GM12801 (cell line): ENCODE measurements around the gene SPOCK1.

ENCODE experiments used
- TF ChIP-seq, protein P1 (sequence below): IDR thresholded peaks from one replicate; pipeline ENCODE4 v1.5.1; 2011; ENCODE audit warnings: control low read depth; ENCODE audit not compliant: insufficient read length; ENCODE audit errors: extremely low read depth

The SPOCK1 gene

DNA sequence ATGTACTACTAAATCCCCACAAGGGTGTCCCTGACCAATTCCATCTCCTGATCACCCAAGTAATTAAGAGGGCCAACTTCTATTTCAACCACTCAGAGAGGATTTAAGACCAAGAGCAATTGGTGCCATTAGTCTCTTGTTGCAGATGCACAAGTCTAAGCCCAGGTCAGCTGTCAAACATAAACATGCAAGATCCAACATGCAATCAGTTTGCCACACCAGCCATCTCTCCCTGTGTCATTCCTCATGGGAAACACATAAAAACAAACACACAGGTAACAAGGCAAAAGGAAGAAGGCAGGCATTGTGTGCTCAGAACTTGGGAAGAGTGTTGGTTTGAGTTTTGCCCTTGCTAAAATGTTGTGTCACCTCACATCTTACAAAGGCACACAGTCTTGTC, 139.2 kb downstream of the SPOCK1 start:
- TF ChIP-seq, protein P1, sequence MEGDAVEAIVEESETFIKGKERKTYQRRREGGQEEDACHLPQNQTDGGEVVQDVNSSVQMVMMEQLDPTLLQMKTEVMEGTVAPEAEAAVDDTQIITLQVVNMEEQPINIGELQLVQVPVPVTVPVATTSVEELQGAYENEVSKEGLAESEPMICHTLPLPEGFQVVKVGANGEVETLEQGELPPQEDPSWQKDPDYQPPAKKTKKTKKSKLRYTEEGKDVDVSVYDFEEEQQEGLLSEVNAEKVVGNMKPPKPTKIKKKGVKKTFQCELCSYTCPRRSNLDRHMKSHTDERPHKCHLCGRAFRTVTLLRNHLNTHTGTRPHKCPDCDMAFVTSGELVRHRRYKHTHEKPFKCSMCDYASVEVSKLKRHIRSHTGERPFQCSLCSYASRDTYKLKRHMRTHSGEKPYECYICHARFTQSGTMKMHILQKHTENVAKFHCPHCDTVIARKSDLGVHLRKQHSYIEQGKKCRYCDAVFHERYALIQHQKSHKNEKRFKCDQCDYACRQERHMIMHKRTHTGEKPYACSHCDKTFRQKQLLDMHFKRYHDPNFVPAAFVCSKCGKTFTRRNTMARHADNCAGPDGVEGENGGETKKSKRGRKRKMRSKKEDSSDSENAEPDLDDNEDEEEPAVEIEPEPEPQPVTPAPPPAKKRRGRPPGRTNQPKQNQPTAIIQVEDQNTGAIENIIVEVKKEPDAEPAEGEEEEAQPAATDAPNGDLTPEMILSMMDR: no peak

DNA sequence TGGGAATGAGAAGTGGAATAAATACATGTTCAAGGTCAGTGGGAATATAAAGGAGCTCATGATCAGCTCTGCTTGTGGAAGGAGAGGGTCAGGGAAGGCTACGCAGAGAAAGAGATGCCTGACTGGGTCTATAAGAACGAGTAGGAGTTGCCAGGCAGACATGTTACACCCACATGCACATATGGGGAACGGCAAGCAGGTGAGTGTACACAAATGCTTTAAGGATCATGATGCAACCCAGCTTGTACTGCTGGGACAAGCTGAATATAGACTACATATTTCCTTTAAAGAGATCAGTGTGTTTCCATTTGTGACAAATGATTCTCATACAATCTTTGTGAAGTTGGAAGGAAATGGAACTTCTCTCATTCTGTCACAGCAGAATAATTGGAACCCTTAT, 141.7 kb downstream of the SPOCK1 start:
- TF ChIP-seq, protein P1: no peak

DNA sequence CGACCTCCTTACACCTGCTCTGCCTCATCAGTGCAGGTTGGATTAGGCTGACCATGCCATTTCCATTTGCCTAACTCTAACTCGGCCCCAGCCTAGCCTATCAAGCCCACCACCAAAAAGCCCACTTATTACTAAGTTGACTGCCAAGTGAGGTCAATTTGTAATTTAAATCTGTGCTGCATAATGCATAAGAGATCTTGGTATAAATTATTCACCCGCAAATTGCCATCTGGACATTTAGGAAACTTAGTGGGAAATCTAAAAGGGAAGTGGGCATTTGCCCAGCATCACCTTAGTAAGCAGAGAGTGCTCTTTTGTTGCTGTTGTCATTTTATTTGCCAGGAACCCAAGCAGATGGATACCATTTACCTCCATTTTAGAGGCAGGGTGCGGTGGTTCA, 143.0 kb downstream of the SPOCK1 start:
- TF ChIP-seq, protein P1: no peak

DNA sequence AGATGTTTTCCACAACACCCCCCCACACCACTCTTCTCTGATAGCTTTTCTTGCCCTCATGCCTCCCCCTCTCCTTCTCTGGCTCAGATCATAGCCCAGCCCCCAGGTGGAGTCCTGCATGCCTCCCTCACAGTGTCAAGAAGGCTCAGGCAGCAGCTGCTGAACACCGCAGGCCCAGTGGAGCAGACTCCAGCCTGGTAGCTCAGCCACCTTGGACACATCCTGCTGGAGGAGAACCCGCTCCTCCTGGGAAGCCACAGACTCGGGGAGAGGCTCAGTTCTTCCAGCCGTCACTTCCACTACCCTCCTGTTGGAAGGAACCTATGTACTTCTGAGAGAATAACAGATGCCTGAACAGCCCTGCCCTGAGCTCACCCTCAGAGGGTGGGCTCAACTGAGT, 143.4 kb downstream of the SPOCK1 start:
- TF ChIP-seq, protein P1: no peak

DNA sequence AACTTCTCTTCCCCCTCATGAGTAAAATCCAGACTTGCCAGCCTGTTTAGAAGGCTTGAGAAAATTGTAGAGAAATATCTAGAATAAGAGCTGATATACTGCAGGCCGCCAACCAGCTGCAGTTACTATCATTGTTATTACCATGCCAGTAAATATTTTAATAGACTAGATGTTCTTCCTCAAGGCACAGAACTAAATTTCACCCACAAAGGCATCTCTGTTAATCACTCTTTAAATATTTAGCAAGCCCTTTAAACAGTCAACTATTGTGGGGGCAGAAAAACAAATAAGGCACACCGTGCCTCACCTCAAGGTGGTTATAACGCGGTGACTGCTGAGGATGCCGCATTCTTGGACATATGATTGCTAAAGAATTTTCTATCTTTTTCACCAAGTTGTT, 147.0 kb downstream of the SPOCK1 start:
- TF ChIP-seq, protein P1: no peak

DNA sequence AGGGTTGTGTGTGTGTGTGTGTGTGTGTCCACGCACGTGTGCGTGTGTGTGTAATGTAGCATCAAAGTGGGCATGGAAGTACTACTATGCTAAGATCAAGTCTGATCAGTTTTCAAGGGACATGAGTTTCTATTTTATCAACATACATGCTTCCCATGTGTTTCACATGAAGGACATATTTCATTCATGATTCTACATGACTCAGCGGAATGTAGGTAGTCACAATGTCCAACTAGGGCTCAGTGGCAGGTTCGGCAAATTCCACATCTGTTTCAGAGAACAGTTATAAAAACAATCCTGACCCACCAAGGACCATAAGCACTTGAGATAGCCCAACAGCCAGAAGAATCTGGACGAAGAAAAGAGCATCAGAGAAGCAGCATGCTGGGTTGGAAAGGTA, 148.3 kb downstream of the SPOCK1 start:
- TF ChIP-seq, protein P1: no peak

DNA sequence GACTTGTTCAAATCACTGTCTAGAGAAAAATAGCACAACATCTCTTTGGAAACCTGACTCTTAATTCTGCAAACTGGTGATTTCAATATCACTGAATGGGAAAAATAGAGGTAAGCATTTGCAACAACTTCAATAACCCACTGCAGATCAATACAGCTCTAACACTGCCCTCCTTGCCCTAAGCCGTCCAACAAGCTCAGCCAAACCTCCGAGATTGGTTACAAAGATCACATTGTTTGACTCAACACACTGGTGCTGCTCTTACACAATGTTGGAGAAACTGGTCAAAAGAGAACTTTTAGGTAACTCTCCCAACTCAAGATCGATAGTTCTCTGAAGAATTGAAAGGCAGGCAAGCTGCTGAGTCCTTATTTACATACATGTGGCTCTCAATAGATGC, 150.4 kb downstream of the SPOCK1 start:
- TF ChIP-seq, protein P1: no peak

DNA sequence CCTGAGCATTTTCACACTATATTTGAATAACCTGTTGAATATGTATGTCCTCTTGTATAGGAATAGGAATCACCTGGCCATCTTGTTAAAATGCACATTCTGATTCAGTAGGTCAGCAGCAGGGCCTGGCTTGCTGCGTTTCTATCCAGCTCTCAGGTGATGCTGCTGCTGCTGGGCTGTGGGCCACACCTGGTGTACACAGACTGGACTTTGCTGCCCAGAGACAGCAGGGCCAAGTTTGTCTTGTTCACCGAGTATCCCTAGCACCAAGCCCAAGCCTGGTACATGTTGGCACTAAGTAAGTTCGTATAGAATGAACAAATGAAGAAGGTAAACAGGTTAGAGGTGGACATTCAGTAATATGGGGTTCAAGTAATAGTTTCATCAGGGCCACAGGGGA, 151.3 kb downstream of the SPOCK1 start:
- TF ChIP-seq, protein P1: no peak
